ENCODE results near the gene BMAL2. TPM values are rescaled to one million over a fixed set of nuclear protein-coding genes. Genes with fewer than 3 reads are reported as not detected.

BMAL2 gene
- total RNA-seq, 1 donor from 2014 or later, result 55.7 TPM

DNA sequence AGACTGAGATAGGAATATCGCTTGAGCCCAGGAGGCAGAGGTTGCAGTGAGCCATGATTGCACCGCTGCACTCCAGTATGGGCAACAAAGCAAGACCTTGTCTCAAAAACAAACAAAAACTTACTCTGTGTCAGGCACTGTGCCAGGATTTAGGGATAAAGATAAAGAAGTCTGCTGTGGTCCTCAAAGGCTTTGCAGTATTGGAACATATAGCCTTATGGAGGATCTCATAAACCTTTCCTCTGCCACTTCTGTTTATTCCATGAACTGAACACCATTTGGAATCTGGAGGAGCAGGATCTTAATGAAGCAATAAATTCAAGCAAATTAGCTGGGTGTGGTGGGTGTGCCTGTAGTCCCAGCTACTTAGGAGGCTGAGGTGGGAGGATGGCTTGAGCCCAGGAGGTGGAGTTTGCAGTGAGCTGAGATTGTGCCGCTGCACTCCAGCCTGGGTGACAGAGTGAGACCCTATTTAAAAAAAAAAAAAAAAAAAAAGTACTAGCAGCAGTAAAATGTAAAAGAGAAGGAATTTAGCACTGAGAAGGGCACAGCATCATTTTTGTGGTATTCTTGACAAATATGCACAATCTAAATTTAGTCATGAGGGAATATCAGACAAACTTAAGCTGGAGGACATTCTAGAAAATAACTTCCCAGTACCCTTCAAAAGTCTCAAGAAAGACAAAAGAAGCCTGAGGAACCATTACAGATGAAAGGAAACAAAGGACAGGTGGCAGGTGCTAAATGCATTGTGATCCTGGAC lies 27.1 kb downstream of the BMAL2 start:
- DNase-seq (ENCODE audit: low read depth, low spot score), result no peak

DNA sequence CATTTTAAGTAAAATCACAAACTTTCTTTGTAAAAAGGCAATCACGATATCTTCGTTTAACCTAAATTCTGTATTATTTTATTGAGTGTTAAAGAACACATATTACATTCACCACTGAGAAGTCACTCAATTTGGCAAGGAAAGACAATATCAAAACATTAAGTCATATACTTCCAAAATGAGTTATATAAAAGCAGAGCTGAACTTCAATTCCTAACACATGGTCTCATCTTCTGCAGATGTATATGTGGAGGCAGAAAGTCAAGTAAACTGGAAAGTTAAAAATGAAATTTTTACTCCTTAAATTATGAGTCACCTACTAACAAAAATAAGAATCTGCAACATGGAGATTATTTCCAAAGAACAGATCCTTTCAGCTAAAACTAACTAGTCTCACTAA lies 28.7 kb downstream of the BMAL2 start:
- DNase-seq (ENCODE audit: low read depth, low spot score), result no peak

DNA sequence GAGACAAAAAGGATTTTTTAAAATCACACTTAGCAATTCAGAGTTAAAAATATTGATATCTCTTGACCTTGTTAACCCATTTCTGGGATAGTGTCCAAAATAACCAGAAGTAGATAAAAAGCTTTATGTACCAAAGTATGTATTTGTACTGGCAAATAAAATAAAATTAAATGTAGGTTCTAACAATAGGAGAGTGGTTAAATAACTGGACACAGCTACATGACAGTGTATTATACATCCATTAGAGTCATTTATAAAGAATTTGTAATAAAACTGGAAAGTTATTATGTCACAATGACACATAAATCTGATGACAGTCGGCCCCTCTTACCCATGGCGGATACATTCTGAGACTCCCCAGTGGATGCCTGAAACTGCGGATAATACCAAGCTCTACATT lies 34.0 kb downstream of the BMAL2 start:
- DNase-seq (ENCODE audit: low read depth, low spot score), result no peak

DNA sequence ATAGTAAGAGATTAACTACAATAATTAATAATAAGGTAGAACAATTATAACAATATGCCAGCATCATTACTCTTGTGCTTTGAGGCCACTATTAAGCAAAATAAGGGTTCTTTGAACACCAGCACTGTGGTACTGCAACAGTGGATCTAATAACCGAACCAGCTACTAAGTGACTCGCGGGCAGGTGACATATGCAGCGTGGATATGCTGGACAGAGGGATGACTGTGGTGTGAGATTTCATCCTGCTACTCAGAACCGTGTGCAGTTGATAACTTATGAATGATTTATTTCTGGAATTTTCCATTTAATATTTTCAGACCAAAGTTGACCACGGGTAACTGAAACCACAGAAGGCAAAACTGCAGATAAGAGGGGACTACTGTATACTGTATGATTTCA lies 34.4 kb downstream of the BMAL2 start:
- DNase-seq (ENCODE audit: low read depth, low spot score), result no peak

DNA sequence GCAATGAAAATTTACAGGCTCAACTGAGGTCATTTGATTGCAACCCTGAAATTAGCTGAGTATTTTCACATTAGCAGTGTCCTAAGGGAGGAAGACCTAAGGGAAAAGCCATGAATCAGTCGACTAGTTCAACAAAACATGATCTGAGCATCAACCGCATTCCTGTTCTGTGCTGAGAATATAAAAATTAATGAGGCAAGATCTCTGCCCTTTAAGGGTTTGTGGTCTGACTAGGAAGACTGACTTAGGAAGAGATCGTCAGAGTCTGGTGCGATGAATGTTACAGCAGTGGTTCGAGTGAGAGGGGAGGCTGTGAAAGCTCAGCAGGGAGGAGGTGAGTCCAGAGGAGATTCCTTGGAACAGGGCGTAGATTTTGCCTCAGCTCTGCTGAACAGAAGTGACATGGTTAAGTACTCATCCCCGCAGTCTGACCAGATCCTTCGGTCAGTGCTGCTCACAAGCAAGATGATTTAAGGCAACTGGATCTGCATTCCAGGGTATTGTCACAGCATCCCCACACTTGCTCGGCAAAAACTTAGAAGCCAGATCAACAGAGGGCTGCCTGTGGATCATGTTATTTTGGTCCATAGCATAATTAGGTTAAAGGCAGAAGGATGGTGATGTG lies 49.6 kb downstream of the BMAL2 start:
- no peak for DNase-seq (ENCODE audit: low read depth, low spot score)

Other genes starting within 250 kb of the BMAL2 start
- gene STK38L, start 88.5 kb upstream of the BMAL2 start, total RNA-seq, result 26.6 and 34.2 TPM in 2 replicates
- gene SMCO2, start 113.9 kb downstream of the BMAL2 start, total RNA-seq, result 0.13 and 0.14 TPM in 2 replicates
- 133 and 179 TPM in 2 replicates for gene PPFIBP1, start 191.4 kb downstream of the BMAL2 start, total RNA-seq